Osteoblast (primary cell): ENCODE data around the gene PKDCC. TPM values are rescaled to one million over a fixed set of nuclear protein-coding genes. Genes with fewer than 3 reads are reported as not detected.

Experiments
- DNase-seq: peaks from one replicate; pipeline ENCODE4 v3.0.0; 2011; ENCODE audit warnings: low spot score, mixed read lengths; ENCODE audit not compliant: insufficient read length; ENCODE audit errors: missing footprints
- H2AFZ ChIP-seq: 2 replicates; pipeline ENCODE4 v1.6.0; 2011; ENCODE audit warnings: mild to moderate bottlenecking, low read length
- H3K27ac ChIP-seq: 2 replicates; pipeline ENCODE4 v1.5.1; 2011; ENCODE audit warnings: mild to moderate bottlenecking, low read depth, low read length, moderate library complexity
- H3K27me3 ChIP-seq: 2 replicates; pipeline ENCODE4 v1.6.0; 2012; ENCODE audit warnings: mild to moderate bottlenecking, control low read depth, inconsistent platforms, low read length, moderate library complexity; ENCODE audit not compliant: insufficient read depth
- H3K36me3 ChIP-seq: 2 replicates; pipeline ENCODE4 v1.5.1; 2011; ENCODE audit warnings: mild to moderate bottlenecking, low read length, control low read depth, moderate library complexity; ENCODE audit not compliant: insufficient read depth
- H3K4me1 ChIP-seq: 2 replicates; pipeline ENCODE4 v1.5.1; 2011; ENCODE audit warnings: mild to moderate bottlenecking, low read length, control low read depth, moderate library complexity; ENCODE audit not compliant: insufficient read depth
- H3K4me2 ChIP-seq: 2 replicates; pipeline ENCODE4 v1.6.0; 2011; ENCODE audit warnings: mild to moderate bottlenecking, low read length; ENCODE audit not compliant: insufficient read depth
- H3K4me3 ChIP-seq: fragments of 200-600 bp; sonication (generic); 3 replicates; pipeline ENCODE4 v1.5.1; 2012; ENCODE audit warnings: mild to moderate bottlenecking, low read length, inconsistent platforms; ENCODE audit not compliant: insufficient read depth
- H3K79me2 ChIP-seq: 2 replicates; pipeline ENCODE4 v1.6.0; 2012; ENCODE audit warnings: mild to moderate bottlenecking, low read length, control low read depth, inconsistent platforms; ENCODE audit not compliant: insufficient read depth
- H3K9me3 ChIP-seq: 2 replicates; pipeline ENCODE4 v1.5.1; 2011; ENCODE audit warnings: low read depth, low read length, control low read depth
- H4K20me1 ChIP-seq: 2 replicates; pipeline ENCODE4 v1.6.0; 2012; ENCODE audit warnings: mild to moderate bottlenecking, low read length, control low read depth; ENCODE audit not compliant: insufficient read depth
- CTCF ChIP-seq: IDR thresholded peaks from 2 replicates; pipeline ENCODE4 v1.5.1; 2011; ENCODE audit warnings: mild to moderate bottlenecking, low read depth, low read length, moderate library complexity; ENCODE audit errors: extremely low read depth
- total RNA-seq: library from RNA; depleted of rRNA; stranded (reverse); fragments of >200 nt; gene quantifications from 2 replicates; pipeline ENCODE4 v1.2.3, GENCODE V29; 2012

Gene PKDCC
- total RNA-seq, 1 donor = 4.0 TPM

GRCh38 chr2:42009657-42010580 lies 37.9 kb upstream of the PKDCC start:
- H3K4me2 ChIP-seq = peak overlapping the region; percentile 61
- peaks cover 14% of the 10 kb centered on the region for H3K4me1 ChIP-seq
- no peak for TF ChIP-seq CTCF
- no peak for DNase-seq
- H2AFZ ChIP-seq = no peak overlapping the region
- H3K27me3 ChIP-seq = peaks cover 27% of the 10 kb centered on the region
- no peak overlapping the region for H3K4me3 ChIP-seq
- no peak overlapping the region for H3K27ac ChIP-seq
- H3K9me3 ChIP-seq = no peaks in the 10 kb centered on the region
- H3K79me2 ChIP-seq = no peaks in the 10 kb centered on the region
- H3K36me3 ChIP-seq = no peaks in the 10 kb centered on the region
- no peaks in the 10 kb centered on the region for H4K20me1 ChIP-seq

- Histone ChIP-seq H3K4me3 (no peak overlapping the region), H3K36me3 (no peaks in the 10 kb centered on the region), H2AFZ (peak overlapping the region; percentile 15), H3K79me2 (no peaks in the 10 kb centered on the region), H3K27ac (no peak overlapping the region), H3K4me1 (peaks cover 14% of the 10 kb centered on the region), H3K9me3 (no peaks in the 10 kb centered on the region), H3K4me2 (peak overlapping the region; percentile 61), H3K27me3 (peaks cover 21% of the 10 kb centered on the region), H4K20me1 (no peaks in the 10 kb centered on the region)
- peak; percentile 92 for DNase-seq
- TF ChIP-seq CTCF = no peak
These were observed 37.0 kb upstream of the PKDCC start for GRCh38 chr2:42010743-42011298.

- Histone ChIP-seq H3K4me1 (peaks cover 14% of the 10 kb centered on the region), H4K20me1 (no peaks in the 10 kb centered on the region), H2AFZ (no peak overlapping the region), H3K36me3 (no peaks in the 10 kb centered on the region), H3K4me2 (no peak overlapping the region), H3K27me3 (peaks cover 10% of the 10 kb centered on the region), H3K79me2 (no peaks in the 10 kb centered on the region), H3K4me3 (no peak overlapping the region), H3K9me3 (no peaks in the 10 kb centered on the region), H3K27ac (no peak overlapping the region)
- DNase-seq = no peak
- no peak for TF ChIP-seq CTCF
These were observed 35.7 kb upstream of the PKDCC start for GRCh38 chr2:42012137-42012536.

GRCh38 chr2:42012651-42013050 lies 35.2 kb upstream of the PKDCC start:
- Histone ChIP-seq H4K20me1 (no peaks in the 10 kb centered on the region), H3K36me3 (no peaks in the 10 kb centered on the region), H3K4me2 (no peak overlapping the region), H3K9me3 (no peaks in the 10 kb centered on the region), H3K4me1 (peaks cover 14% of the 10 kb centered on the region), H3K27me3 (peaks cover 6% of the 10 kb centered on the region), H3K79me2 (no peaks in the 10 kb centered on the region), H3K27ac (no peak overlapping the region), H3K4me3 (no peak overlapping the region), H2AFZ (no peak overlapping the region)
- TF ChIP-seq CTCF = no peak
- DNase-seq = no peak
